Transverse colon (tissue), 4 donors: ENCODE results near the gene ST3GAL4.

ENCODE experiments used
- EP300 ChIP-seq: sonication (generic); formaldehyde crosslinking; IDR thresholded peaks from one replicate; pipeline ENCODE4 v1.6.1; 2017; ENCODE audit warnings: antibody characterized with exemption, low read depth
- POLR2A ChIP-seq: fragments of 450-650 bp; IDR thresholded peaks from one replicate; pipeline ENCODE4 v1.6.1; 2016; ENCODE audit warnings: antibody characterized with exemption, mild to moderate bottlenecking, moderate library complexity
- POLR2AphosphoS5 ChIP-seq, 3 donors: sonication (generic); formaldehyde crosslinking; IDR thresholded peaks; one replicate each; pipeline ENCODE4 v1.6.1; 2016; ENCODE audit warnings: antibody characterized with exemption in 3 of 3
- TF ChIP-seq, protein P1 (sequence below), 5 experiments: fragments of 200-600 bp in 3 of 5; fragments of 450-650 bp in 2 of 5; sonication (generic) in 3 of 5; IDR thresholded peaks; 1 replicate in 2 of 5; 2 replicates in 3 of 5; pipeline ENCODE4 v1.5.1; 2016 to 2017; ENCODE audit warnings: antibody characterized with exemption in 5 of 5, inconsistent platforms in 3 of 5, mild to moderate bottlenecking in 2 of 5, moderate library complexity in 1 of 5

DNA sequence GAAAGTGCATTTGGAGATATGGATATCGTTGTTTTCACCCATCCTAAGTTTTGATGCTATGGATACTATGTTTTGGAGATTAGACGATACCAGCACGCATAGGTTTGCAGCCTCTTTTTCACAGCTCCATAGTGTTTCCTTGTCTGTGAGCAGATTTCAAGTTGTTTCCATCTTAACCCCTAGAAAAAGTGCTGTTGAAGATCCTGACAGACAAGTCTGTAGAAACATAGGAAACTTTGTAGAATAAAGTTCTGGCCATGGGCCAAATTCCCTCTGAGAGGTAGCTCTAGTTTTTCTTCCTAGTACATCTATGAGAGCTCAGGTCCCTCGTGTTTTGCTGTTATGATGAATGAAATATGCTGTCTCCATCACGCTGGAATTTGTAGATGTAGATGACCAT lies 32.4 kb downstream of the ST3GAL4 start:
- TF ChIP-seq POLR2A, result no peak
- TF ChIP-seq, protein P1, sequence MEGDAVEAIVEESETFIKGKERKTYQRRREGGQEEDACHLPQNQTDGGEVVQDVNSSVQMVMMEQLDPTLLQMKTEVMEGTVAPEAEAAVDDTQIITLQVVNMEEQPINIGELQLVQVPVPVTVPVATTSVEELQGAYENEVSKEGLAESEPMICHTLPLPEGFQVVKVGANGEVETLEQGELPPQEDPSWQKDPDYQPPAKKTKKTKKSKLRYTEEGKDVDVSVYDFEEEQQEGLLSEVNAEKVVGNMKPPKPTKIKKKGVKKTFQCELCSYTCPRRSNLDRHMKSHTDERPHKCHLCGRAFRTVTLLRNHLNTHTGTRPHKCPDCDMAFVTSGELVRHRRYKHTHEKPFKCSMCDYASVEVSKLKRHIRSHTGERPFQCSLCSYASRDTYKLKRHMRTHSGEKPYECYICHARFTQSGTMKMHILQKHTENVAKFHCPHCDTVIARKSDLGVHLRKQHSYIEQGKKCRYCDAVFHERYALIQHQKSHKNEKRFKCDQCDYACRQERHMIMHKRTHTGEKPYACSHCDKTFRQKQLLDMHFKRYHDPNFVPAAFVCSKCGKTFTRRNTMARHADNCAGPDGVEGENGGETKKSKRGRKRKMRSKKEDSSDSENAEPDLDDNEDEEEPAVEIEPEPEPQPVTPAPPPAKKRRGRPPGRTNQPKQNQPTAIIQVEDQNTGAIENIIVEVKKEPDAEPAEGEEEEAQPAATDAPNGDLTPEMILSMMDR (IDR thresholded peaks at IDR 0.05), result no peak
- TF ChIP-seq EP300, result no peak
- no peak for TF ChIP-seq POLR2AphosphoS5 (IDR thresholded peaks at IDR 0.05)
